OCI-LY1 (cell line): Measurements from ENCODE around the gene ACTN2.

Experiments
- H2AFZ ChIP-seq: fragments of 200-600 bp; sonication (generic), shearing (Covaris generic); 2 replicates; pipeline ENCODE4 v1.6.0; 2014; ENCODE audit warnings: antibody characterized with exemption, mild to moderate bottlenecking, low read length
- H3F3A ChIP-seq: fragments of 200-600 bp; sonication (generic), shearing (Covaris generic); 2 replicates; pipeline ENCODE4 v1.6.0; 2014; ENCODE audit warnings: mild to moderate bottlenecking, antibody characterized with exemption, low read length, moderate library complexity; ENCODE audit not compliant: insufficient read depth
- H3K27ac ChIP-seq: fragments of 200-600 bp; sonication (generic); 2 replicates; pipeline ENCODE4 v1.5.1; 2014; ENCODE audit warnings: low read length, mixed run types, mild to moderate bottlenecking, low read depth; ENCODE audit not compliant: poor library complexity, severe bottlenecking
- H3K27me3 ChIP-seq: fragments of 200-600 bp; sonication (generic); 2 replicates; pipeline ENCODE4 v1.6.0; 2014; ENCODE audit warnings: antibody characterized with exemption, mild to moderate bottlenecking, low read length, moderate library complexity; ENCODE audit not compliant: insufficient read depth
- H3K36me3 ChIP-seq: fragments of 200-600 bp; sonication (generic); 2 replicates; pipeline ENCODE4 v1.6.1; 2014; ENCODE audit warnings: mild to moderate bottlenecking, antibody characterized with exemption, low read length, moderate library complexity, mixed read lengths; ENCODE audit not compliant: insufficient read depth
- H3K4me1 ChIP-seq: fragments of 200-600 bp; sonication (generic); 2 replicates; pipeline ENCODE4 v1.5.1; 2014; ENCODE audit warnings: mild to moderate bottlenecking, low read length, moderate library complexity; ENCODE audit not compliant: insufficient read depth, severe bottlenecking
- H3K4me2 ChIP-seq: fragments of 200-600 bp; sonication (generic), shearing (Covaris generic); 2 replicates; pipeline ENCODE4 v1.6.1; 2014; ENCODE audit warnings: low read length
- H3K4me3 ChIP-seq: fragments of 200-600 bp; sonication (generic); 2 replicates; pipeline ENCODE4 v1.5.1; 2014; ENCODE audit warnings: low read length, low read depth, mild to moderate bottlenecking, mixed read lengths; ENCODE audit not compliant: poor library complexity, severe bottlenecking
- H3K79me2 ChIP-seq: fragments of 200-600 bp; shearing (Covaris generic); 2 replicates; pipeline ENCODE4 v1.6.1; 2016; ENCODE audit warnings: mixed run types, low read length, mixed read lengths; ENCODE audit not compliant: insufficient read depth
- H3K9ac ChIP-seq: fragments of 200-600 bp; sonication (generic), shearing (Covaris generic); 2 replicates; pipeline ENCODE4 v1.6.1; 2014; ENCODE audit warnings: mild to moderate bottlenecking, low read length, mixed read lengths
- H3K9me2 ChIP-seq: fragments of 200-600 bp; sonication (generic), shearing (Covaris generic); 2 replicates; pipeline ENCODE4 v1.6.1; 2014; ENCODE audit warnings: low read depth, mild to moderate bottlenecking, low read length, mixed read lengths
- H3K9me3 ChIP-seq: fragments of 200-600 bp; shearing (Covaris generic); 2 replicates; pipeline ENCODE4 v1.6.1; 2014; ENCODE audit warnings: low read length, mixed read lengths
- H4K20me1 ChIP-seq: fragments of 200-600 bp; sonication (generic), shearing (Covaris generic); 2 replicates; pipeline ENCODE4 v1.6.0; 2016; ENCODE audit warnings: mild to moderate bottlenecking, low read length; ENCODE audit not compliant: insufficient read depth
- EZH2 ChIP-seq: fragments of 200-600 bp; sonication (generic), shearing (Covaris generic); IDR thresholded peaks from 2 replicates; pipeline ENCODE4 v1.8.0; 2017; ENCODE audit warnings: borderline replicate concordance, mixed run types, mild to moderate bottlenecking, antibody characterized with exemption, low read length, moderate library complexity, mixed read lengths
- TF ChIP-seq, protein P1 (sequence below): fragments of 200-600 bp; sonication (generic), shearing (Covaris generic); IDR thresholded peaks from 2 replicates; pipeline ENCODE4 v1.5.1; 2017; ENCODE audit warnings: mild to moderate bottlenecking, antibody characterized with exemption, low read length, moderate library complexity, mixed read lengths

ACTN2 gene

DNA sequence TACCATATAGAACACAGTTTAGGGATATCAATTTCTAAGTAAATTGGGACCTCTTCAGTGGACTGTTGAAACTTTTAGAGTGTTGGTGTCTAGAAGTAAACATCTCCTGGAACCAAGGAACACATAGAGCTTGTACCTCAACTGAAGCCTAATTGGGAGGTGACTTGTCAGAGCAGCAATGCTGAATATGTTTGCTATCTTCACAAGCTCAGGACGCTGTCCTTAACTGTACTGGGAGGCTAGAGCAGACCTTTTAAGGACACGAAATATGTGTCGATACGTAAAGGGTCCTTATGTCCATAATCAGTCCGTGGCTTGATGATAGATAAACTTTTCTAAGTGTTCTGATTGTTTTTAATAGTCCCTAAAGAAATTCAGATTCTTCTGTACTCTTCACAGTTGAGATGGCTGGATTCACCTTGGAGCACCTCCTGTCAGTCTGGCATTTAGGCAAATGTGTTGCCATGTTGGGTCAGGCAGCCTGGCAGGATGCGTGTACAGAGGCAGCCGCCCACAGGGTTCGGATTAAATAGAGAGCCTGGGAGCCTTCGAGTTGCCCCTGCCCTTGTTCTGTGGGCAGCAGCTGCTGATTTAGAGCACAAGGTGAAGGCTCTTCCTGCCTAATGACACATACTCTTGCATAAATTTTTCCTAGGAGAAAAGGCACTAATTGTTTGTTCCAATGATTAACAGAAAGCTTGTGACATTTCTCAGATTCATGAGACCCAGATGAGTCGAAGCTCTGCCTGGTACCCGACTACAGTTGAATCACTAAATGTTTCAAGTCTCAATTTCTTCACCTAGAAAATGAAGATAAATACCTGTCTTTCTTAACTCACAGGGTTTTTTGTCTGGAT lies 3.6 kb downstream of the ACTN2 start:
- Histone ChIP-seq H3K27me3 (no peaks in the 10 kb centered on the region), H3K4me2 (no peak overlapping the region), H2AFZ (no peak overlapping the region), H3F3A (no peaks in the 10 kb centered on the region), H3K4me3 (no peak overlapping the region), H3K79me2 (no peaks in the 10 kb centered on the region), H3K9me3 (no peaks in the 10 kb centered on the region), H3K9ac (no peak overlapping the region), H3K4me1 (no peaks in the 10 kb centered on the region), H3K27ac (no peak overlapping the region), H3K9me2 (no peaks in the 10 kb centered on the region), H3K36me3 (no peaks in the 10 kb centered on the region), H4K20me1 (no peaks in the 10 kb centered on the region)
- no peak for TF ChIP-seq EZH2

DNA sequence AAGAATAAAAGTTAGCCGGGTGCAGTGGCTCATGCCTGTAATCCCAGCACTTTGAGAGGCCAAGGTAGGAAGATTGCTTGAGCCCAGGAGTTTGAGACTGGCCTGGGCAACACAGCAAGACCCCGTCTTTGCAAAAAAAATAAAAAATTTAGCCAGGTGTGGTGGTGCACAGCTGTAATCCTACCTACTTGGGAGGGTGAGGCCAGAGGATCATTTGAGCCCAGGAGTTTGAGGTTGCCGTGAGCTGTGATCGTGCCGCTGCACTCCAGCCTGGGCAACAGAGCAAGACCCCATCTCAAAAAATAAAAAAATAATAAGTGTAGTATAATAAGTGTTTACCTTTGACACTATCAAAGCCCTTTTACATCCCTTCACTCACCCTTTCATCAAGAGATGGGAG lies 5.0 kb downstream of the ACTN2 start:
- H3K27ac ChIP-seq: no peak overlapping the region
- H3K9ac ChIP-seq: no peak overlapping the region
- no peaks in the 10 kb centered on the region for H3K4me1 ChIP-seq
- no peaks in the 10 kb centered on the region for H3K79me2 ChIP-seq
- no peaks in the 10 kb centered on the region for H3K9me3 ChIP-seq
- no peaks in the 10 kb centered on the region for H3K36me3 ChIP-seq
- H3K27me3 ChIP-seq: no peaks in the 10 kb centered on the region
- no peak overlapping the region for H3K4me3 ChIP-seq
- H3F3A ChIP-seq: no peaks in the 10 kb centered on the region
- H4K20me1 ChIP-seq: no peaks in the 10 kb centered on the region
- H3K4me2 ChIP-seq: no peak overlapping the region
- TF ChIP-seq, protein P1, sequence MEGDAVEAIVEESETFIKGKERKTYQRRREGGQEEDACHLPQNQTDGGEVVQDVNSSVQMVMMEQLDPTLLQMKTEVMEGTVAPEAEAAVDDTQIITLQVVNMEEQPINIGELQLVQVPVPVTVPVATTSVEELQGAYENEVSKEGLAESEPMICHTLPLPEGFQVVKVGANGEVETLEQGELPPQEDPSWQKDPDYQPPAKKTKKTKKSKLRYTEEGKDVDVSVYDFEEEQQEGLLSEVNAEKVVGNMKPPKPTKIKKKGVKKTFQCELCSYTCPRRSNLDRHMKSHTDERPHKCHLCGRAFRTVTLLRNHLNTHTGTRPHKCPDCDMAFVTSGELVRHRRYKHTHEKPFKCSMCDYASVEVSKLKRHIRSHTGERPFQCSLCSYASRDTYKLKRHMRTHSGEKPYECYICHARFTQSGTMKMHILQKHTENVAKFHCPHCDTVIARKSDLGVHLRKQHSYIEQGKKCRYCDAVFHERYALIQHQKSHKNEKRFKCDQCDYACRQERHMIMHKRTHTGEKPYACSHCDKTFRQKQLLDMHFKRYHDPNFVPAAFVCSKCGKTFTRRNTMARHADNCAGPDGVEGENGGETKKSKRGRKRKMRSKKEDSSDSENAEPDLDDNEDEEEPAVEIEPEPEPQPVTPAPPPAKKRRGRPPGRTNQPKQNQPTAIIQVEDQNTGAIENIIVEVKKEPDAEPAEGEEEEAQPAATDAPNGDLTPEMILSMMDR: no peak
- no peak for TF ChIP-seq EZH2
- H3K9me2 ChIP-seq: no peaks in the 10 kb centered on the region
- H2AFZ ChIP-seq: no peak overlapping the region

- Histone ChIP-seq H3K36me3 (no peaks in the 10 kb centered on the region), H4K20me1 (no peaks in the 10 kb centered on the region)
Observed at GRCh38 chr1:236692128-236692527, 5.8 kb downstream of the ACTN2 start.

More at GRCh38 chr1:236692128-236692527, 5.8 kb downstream of the ACTN2 start:
- Histone ChIP-seq H3K4me3 (no peak overlapping the region), H3K4me1 (no peaks in the 10 kb centered on the region), H3K9me3 (no peaks in the 10 kb centered on the region), H3K9ac (no peak overlapping the region), H3K79me2 (no peaks in the 10 kb centered on the region), H3K27me3 (no peaks in the 10 kb centered on the region), H2AFZ (no peak overlapping the region), H3K27ac (no peak overlapping the region), H3K4me2 (no peak overlapping the region), H3F3A (no peaks in the 10 kb centered on the region), H3K9me2 (no peaks in the 10 kb centered on the region)
- no peak for TF ChIP-seq EZH2
- TF ChIP-seq, protein P1: no peak
